ENCODE measurements around the gene SYMPK. TPM values are rescaled to one million over a fixed set of nuclear protein-coding genes. Genes with fewer than 3 reads are reported as not detected.

SYMPK gene
- total RNA-seq, 1 donor from 2014 or later = 70.6 TPM

- Histone ChIP-seq H3K36me3 (no peaks in the 10 kb centered on the region), H3K4me1 (peaks cover 3% of the 10 kb centered on the region), H3K27ac (no peak overlapping the region), H3K9me3 (no peaks in the 10 kb centered on the region), H3K27me3 (no peaks in the 10 kb centered on the region), H3K4me3 (no peak overlapping the region)
- intact Hi-C loops (cut with DNase I) = no loop called here
- DNase-seq (no peak), ATAC-seq (no peak)
- TF ChIP-seq, protein P1, sequence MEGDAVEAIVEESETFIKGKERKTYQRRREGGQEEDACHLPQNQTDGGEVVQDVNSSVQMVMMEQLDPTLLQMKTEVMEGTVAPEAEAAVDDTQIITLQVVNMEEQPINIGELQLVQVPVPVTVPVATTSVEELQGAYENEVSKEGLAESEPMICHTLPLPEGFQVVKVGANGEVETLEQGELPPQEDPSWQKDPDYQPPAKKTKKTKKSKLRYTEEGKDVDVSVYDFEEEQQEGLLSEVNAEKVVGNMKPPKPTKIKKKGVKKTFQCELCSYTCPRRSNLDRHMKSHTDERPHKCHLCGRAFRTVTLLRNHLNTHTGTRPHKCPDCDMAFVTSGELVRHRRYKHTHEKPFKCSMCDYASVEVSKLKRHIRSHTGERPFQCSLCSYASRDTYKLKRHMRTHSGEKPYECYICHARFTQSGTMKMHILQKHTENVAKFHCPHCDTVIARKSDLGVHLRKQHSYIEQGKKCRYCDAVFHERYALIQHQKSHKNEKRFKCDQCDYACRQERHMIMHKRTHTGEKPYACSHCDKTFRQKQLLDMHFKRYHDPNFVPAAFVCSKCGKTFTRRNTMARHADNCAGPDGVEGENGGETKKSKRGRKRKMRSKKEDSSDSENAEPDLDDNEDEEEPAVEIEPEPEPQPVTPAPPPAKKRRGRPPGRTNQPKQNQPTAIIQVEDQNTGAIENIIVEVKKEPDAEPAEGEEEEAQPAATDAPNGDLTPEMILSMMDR (IDR thresholded peaks at IDR 0.05) = no peak
Observed at GRCh38 chr19:45809643-45810159, 53.2 kb downstream of the SYMPK start.

- no peaks in the 10 kb centered on the region for H3K9me3 ChIP-seq
- no peaks in the 10 kb centered on the region for H3K27me3 ChIP-seq
- no peak overlapping the region for H3K27ac ChIP-seq
- DNase-seq (no peak), ATAC-seq (no peak)
- TF ChIP-seq, protein P1 (IDR thresholded peaks at IDR 0.05) = no peak
- H3K4me1 ChIP-seq = peaks cover 3% of the 10 kb centered on the region
- intact Hi-C loops (cut with DNase I) = no loop called here
- H3K4me3 ChIP-seq = no peak overlapping the region
- H3K36me3 ChIP-seq = no peaks in the 10 kb centered on the region
Observed at GRCh38 chr19:45805719-45806118, 57.2 kb downstream of the SYMPK start.

DNA sequence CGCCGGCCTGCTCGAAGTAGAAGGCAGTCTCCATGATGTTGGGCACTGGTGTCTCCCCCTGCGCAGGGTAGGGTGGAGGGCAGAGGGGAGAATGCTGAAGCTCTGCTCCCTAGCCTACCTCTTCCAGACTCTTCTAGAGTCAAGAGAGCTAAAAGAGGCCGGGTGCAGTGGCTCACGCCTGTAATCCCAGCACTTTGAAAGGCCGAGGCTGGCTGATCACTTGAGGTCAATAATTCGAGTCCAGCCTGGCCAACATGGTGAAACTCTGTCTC lies 58.1 kb downstream of the SYMPK start:
- TF ChIP-seq, protein P1 (IDR thresholded peaks at IDR 0.05) = no peak
- no peaks in the 10 kb centered on the region for H3K27me3 ChIP-seq
- no peak for DNase-seq
- H3K36me3 ChIP-seq = no peaks in the 10 kb centered on the region
- intact Hi-C loops (cut with DNase I) = no loop called here
- ATAC-seq = no peak
- no peaks in the 10 kb centered on the region for H3K9me3 ChIP-seq
- no peak overlapping the region for H3K27ac ChIP-seq
- peaks cover 3% of the 10 kb centered on the region for H3K4me1 ChIP-seq
- no peak overlapping the region for H3K4me3 ChIP-seq

- Histone ChIP-seq H3K9me3 (no peaks in the 10 kb centered on the region), H3K27me3 (no peaks in the 10 kb centered on the region), H3K36me3 (no peaks in the 10 kb centered on the region), H3K4me1 (peaks cover 3% of the 10 kb centered on the region), H3K4me3 (no peak overlapping the region), H3K27ac (no peak overlapping the region)
- intact Hi-C loops (cut with DNase I) = no loop called here
- TF ChIP-seq, protein P1 (IDR thresholded peaks at IDR 0.05) = no peak
- ATAC-seq (no peak), DNase-seq (no peak)
Observed at GRCh38 chr19:45804140-45804958, 58.6 kb downstream of the SYMPK start.

GRCh38 chr19:45801603-45802175 lies 61.3 kb downstream of the SYMPK start:
- DNase-seq (no peak), ATAC-seq (no peak)
- Histone ChIP-seq H3K4me1 (peaks cover 7% of the 10 kb centered on the region), H3K27me3 (no peaks in the 10 kb centered on the region), H3K9me3 (no peaks in the 10 kb centered on the region), H3K4me3 (no peak overlapping the region), H3K27ac (no peak overlapping the region), H3K36me3 (no peaks in the 10 kb centered on the region)
- intact Hi-C loops (cut with DNase I) = no loop called here
- TF ChIP-seq, protein P1 (IDR thresholded peaks at IDR 0.05) = no peak

Data from upper lobe of right lung (tissue), 1 donor.